Measurements from ENCODE around the gene MYMK. TPM values are rescaled to one million over a fixed set of nuclear protein-coding genes. Genes with fewer than 3 reads are reported as not detected.

Gene MYMK
- total and polyA plus RNA-seq, 2 of the 8 experiments (the other 6 are each of a cell fraction or from before 2014, with no cell fraction given), result not detected

GRCh38 chr9:133470988-133471387, 53.8 kb downstream of the MYMK start (continued):
- TF ChIP-seq BRCA1 (IDR thresholded peaks at IDR 0.05; ENCODE audit: low read depth, low read length) (no peak), NANOG (IDR thresholded peaks at IDR 0.05; ENCODE audit: insufficient read depth, low read depth, low read length, poor library complexity, severe bottlenecking) (no peak), HDAC6 (IDR thresholded peaks at IDR 0.05; ENCODE audit: low read depth, low read length) (no peak)
